Loucy (cell line): ENCODE data around the gene HBQ1.

Experiments
- CTCF ChIP-seq: fragments of 200-600 bp; sonication (generic); conservative IDR thresholded peaks from 2 replicates; pipeline ENCODE4 v1.5.1; 2014; ENCODE audit warnings: mild to moderate bottlenecking, antibody characterized with exemption, low read length
- EZH2phosphoT487 ChIP-seq: fragments of 200-600 bp; IDR thresholded peaks from 2 replicates; pipeline ENCODE4 v1.6.1; 2018; ENCODE audit warnings: antibody characterized with exemption, mild to moderate bottlenecking, moderate library complexity, borderline replicate concordance

DNA sequence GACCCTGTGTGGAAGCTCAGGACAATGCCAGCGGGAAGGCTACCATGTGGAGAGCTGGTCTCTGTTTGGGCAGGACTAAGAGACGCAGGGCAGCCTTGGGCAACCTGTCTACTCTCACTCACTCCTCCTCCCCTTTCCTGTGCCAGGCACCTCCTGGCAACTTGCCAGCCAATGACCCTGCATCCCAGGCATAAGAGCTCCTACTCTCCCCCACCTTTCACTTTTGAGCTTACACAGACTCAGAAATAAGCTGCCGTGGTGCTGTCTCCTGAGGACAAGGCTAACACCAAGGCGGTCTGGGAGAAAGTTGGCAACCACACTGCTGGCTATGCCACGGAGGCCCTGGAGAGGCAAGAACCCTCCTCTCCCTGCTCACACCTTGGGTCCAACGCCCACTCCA is 11.8 kb upstream of the HBQ1 start:
- no peak for TF ChIP-seq CTCF
- TF ChIP-seq EZH2phosphoT487 = no peak
